Stimulated activated CD8-positive, alpha-beta memory T cell treated with anti-CD3 and anti-CD28 coated beads, Interleukin-7, amount 100 ng/mL, for 48 hours (primary cell): ENCODE measurements around the gene STARD8.
"Not testable (repeated sequence)": the region's sequence is repeated elsewhere in the genome, so short reads cannot be mapped to it uniquely, and the experiment has no call there.

Source experiments
- DNase-seq, 2 donors: peaks; one replicate each; pipeline ENCODE4 v3.0.0-alpha.2; 2020; ENCODE audit warnings: low read depth in 1 of 2; ENCODE audit errors: extremely low read depth in 1 of 2

Gene STARD8, protein sequence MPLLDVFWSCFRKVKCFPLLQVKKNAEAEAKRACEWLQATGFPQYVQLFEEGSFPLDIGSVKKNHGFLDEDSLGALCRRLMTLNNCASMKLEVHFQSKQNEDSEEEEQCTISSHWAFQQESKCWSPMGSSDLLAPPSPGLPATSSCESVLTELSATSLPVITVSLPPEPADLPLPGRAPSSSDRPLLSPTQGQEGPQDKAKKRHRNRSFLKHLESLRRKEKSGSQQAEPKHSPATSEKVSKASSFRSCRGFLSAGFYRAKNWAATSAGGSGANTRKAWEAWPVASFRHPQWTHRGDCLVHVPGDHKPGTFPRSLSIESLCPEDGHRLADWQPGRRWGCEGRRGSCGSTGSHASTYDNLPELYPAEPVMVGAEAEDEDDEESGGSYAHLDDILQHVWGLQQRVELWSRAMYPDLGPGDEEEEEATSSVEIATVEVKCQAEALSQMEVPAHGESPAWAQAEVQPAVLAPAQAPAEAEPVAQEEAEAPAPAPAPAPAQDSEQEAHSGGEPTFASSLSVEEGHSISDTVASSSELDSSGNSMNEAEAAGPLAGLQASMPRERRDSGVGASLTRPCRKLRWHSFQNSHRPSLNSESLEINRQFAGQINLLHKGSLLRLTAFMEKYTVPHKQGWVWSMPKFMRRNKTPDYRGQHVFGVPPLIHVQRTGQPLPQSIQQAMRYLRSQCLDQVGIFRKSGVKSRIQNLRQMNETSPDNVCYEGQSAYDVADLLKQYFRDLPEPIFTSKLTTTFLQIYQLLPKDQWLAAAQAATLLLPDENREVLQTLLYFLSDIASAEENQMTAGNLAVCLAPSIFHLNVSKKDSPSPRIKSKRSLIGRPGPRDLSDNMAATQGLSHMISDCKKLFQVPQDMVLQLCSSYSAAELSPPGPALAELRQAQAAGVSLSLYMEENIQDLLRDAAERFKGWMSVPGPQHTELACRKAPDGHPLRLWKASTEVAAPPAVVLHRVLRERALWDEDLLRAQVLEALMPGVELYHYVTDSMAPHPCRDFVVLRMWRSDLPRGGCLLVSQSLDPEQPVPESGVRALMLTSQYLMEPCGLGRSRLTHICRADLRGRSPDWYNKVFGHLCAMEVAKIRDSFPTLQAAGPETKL

DNA sequence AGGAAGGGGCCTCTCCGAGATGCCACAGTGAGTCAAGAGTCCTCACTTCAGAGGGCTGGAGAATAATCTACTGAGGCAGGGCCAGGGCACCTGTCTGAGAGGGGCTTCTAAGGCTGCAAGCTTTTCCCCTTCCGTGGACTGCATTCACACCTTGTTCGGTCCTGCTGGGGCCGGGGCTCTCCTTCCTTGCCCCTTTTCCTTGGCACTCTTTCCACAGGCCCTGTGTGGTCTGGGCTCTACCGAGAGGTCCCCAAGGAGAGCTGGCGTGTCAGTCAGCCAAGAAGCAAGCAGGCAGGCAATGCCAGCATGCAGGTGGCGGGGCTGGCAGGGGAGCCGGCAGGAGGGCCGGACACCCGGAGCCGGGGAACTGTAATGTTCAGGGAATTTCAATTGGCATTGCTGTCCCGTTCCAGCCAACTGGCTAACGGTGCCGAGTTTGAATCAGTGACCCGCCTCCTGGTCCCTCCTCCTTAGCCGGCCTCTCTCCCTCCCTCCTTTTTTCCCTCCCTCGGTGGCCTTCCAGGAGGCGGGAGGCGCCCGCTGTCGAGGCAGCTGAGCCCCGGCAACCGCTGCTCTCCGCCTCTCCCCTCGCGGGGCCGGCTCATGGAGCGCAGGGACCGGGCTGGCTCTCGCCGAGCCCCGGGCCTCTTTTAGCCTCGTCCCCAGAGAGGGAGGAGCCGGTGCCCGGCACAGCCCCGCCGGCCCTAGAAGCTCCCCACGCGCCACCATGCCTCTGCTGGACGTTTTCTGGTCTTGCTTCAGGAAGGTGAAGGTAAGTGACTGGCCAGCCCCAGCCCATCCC is at the start of gene STARD8:
STARD8 (plus strand) TSS at position 511 of the 802 bp plus-strand sequence; CDS start at position 728, 217 bp downstream.
- DNase-seq: no peak

DNA sequence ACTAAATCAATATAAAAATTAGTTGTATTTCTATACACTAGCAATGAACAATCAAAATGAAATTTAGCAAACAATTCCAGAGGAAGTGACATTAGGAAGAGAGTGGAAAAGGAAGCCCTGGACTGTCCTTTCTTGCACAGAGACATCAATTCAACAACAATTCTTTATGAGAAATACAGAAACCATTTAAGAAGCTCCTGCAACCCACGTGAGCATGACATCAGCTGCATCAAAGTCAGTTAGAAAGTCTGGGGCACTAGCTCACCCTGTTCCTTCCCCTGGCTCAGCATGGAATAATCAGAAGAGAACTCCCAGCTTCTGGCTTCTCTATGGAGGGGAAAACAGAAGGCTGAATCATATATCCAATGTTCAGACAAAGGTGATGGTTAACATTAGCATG is 48.6 kb upstream of the STARD8 start:
- DNase-seq: no peak

DNA sequence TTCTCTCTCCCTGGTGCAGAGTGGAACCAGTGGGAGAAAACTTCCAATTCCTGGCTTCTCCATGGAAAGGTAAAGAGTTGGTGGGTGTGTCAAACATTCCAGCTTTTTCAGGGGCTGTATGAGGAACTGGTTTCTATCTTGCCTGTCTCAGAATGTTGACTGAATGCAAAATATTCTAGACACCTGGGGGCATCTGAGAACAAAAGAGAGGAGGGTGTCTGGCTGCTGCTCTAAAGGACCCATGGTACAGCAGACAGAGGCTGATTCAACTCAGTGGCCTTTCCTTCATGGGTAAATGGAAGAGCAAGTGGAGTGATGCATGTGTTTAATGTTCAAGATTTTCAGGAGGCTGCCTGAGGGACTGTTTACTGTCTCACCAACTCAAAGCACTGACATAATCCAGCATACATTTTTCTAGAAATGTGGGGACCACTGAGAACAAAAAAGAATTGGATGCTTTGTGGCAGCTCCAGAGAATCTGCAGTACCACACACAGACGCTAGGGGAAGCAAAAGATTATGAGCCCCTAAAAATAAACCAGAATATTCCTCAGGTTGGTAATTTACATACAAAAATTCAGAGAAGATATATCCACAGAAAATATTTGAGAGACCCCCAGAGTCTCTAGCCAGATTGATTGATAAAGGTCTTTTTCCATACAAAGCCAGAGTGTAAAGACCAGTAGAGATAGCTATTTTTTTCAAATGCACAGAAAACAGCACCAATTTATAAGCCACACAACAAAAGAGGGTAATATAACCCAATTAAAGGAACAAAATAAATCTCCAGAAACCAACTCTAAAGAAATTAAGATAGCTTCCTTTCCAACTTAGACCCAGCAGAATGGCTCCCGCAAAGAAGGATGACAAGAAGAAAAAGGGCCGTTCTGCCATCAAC is 48.0 kb upstream of the STARD8 start:
- DNase-seq: no peak

DNA sequence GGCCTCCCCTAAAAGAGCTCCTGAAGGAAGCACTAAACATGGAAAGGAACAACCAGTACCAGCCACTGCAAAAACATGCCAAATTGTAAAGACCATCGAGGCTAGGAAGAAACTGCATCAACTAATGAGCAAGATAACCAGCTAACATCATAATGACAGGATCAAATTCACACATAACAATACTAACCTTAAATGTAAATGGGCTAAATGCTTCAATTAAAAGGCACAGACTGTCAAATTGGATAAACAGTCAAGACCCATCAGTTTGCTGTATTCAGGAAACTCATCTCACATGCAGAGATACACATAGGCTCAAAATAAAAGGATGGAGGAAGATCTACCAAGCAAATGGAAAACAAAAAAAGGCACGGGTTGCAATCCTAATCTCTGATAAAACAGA is 43.2 kb upstream of the STARD8 start:
- not testable (repeated sequence) for DNase-seq

DNA sequence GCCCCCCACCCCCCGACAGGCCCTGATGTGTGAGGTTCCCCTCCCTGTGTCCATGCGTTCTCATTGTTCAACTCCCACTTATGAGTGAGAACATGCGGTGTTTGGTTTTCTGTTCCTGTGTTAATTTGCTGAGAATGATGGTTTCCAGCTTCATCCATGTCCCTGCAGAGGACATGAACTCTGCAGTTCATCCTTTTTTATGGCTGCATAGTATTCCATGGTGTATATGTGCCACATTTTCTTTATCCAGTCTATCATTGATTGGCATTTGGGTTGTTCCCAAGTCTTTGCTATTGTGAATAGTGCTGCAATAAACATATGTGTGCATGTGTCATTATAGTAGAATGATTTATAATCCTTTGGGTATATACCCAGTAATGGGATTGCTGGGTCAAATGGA is 32.7 kb upstream of the STARD8 start:
- DNase-seq: not testable (repeated sequence)

DNA sequence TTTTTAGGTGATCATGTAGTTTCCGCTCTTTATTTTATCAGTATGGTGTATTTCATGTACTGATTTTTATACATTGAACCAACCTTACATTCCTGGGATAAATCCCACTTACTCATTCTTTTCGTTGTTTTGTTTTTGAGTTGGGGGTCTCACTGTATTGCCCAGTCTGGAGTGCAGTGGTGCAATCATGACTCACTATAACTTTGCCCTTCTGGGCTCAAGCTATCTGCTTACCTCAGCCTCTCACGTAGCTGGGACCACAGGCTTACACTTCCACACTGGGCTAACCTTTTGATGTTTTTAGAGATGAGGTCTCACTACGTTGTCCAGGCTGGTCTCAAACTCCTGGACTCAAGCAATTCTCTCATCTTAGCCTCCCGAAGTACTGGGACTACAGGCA is 19.5 kb upstream of the STARD8 start:
- no peak for DNase-seq

DNA sequence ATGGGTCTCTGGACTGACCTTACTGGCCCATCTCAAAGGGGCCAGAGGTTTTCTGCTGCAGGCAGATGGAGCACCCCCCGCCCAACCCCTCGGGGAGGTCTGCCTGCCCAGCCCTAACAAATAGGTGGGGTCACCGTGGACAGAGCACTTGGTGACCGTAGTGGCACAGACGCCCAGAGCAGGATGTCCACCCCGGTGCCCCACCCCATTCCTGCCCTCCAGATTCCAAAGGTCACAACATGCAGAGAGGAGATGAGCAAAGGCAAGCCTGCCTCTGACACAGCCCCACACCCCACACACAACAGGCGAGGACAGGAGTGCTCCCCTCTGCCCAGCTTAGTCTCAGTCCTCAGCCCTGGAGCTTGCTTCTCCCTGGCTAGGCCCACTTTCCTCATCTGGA is 17.5 kb upstream of the STARD8 start:
- DNase-seq: not testable (repeated sequence)

DNA sequence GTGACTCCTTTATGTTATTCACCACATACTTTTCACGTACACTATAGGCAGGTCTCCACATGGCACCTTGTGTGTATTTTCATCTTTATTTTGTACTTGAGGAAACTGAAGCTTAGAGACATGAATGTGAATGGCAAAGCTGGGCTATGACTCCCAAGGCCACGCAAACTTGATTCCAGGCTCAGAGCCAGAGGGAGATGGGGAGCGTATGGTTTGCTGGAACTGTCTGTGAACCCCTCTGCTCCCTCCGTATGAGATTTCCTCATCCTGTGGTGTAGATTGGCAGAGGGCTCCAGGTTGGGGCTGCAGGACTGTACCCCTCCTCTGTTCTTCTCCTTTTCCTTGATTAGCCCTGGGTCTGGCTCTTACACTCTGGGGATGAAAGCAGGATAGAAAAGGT is 16.1 kb upstream of the STARD8 start:
- no peak for DNase-seq

DNA sequence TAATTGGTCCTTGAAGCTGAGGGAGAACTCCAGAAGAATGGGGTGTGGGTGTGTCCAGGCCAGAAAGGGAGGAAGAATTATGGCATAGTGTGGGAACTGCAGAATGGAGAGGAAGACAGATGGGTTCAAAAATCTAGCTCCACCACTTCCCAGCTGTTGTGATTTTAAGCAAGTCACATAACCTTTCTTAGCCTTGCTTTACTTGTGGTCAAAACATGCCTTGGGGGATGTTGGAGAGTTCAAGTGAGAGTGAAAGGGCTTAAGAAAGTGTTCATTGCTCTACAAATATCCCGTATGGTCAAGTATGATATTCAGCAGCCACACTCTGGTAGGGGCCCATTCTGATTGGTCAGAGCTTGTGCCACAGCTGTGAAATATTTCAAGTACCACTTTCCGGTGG is 15.0 kb upstream of the STARD8 start:
- no peak for DNase-seq

DNA sequence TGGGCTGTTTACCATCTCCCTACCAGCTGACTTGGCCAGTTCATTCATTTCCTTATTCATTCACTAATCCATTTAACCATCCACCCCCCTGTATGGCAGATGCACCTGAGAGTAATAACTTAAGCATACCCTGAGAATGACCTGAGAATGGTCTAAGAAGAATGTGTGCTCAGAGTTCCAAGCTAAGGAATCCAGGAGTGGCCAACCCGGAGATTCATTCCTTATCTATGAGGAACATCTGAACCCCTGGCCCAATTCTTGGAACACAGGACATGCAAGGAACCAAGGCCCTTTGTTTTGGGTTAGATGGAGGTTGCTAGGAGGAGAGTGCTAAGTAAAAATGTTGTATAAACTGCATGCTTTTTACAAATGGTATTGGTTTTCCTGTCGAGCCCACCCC is 13.5 kb upstream of the STARD8 start:
- no peak for DNase-seq

DNA sequence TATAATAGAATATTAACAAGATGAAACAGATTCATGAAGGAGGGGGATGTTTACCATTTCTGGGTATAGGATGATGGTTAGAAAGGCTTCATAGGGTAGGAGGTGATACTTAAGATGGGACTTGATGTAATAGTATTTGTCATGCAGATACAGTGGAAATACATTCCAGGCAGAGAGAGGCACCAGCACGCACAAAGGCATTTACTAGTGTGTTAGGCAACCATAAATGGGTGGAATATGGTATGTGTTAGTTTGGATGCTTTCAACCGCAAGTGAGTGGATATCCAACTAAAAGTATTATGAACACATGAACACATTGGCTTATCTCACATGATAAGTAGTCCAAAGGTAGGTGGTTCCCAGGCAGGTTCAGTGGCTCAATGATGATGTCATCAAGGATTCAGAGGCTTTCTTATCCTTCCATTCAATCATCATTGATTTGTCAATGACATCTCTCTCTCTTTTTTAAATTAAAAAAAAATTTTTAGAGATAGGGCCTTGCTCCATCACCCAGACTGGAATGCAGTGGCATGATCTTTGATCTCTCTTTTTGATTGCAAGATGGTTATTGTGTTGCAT is 12.7 kb upstream of the STARD8 start:
- no peak for DNase-seq

DNA sequence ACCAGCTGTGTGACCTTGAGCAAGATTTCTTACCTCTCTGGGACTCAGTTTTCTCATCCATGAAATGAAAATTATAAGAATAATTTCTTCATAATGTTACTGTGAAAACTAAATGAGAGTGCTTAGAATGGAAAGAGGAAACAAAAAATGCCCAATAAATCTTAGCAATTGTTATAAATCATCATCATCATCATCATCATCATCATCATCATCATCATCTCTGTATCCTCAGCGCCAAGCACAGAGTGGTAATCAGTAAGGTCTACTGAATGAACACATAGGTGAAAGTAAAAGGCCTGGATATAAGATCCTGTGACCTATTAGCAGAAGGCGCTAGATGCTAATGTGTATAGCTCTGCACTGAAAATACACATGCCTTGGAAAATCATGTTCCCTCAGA is 6.8 kb upstream of the STARD8 start:
- DNase-seq: no peak

DNA sequence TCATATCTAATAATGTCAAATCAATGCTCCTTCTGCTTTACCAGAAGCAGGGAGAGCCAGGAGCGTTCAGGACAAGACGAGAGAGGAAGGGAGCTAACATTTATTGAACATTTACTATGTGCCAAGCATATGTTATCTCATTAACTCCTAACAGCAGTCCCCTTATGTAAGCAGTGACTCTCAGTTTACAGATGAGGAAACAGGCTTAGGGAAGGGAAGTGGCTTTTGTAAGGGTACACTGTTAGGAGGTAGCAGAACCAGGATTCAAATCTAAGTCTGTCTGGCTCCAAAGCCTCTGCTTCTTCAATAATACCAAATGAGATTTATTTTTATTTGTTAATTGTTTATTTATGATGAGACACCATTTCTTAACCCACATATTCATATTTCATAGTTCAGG is 2.6 kb upstream of the STARD8 start:
- DNase-seq: no peak

DNA sequence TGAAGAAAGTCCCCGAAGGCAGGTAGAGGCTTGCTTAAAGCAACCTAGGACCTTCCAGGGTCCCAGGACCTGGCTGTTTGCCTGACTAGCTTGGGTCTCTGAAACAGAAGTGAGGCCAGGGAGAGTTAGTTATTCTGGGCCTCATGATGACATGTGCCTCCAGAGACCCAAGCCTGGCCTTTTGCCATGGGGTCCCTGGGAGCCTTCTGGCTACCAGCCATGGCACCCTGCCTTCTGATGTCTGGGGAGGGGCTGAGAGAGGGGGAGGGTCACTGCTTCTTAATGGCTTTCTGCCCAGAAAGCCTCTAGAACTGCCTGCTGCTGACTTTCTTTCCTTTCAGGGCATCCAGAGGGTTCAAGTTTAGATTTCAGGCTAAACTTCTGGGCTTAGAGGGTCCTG is 1.0 kb upstream of the STARD8 start:
- DNase-seq: no peak

DNA sequence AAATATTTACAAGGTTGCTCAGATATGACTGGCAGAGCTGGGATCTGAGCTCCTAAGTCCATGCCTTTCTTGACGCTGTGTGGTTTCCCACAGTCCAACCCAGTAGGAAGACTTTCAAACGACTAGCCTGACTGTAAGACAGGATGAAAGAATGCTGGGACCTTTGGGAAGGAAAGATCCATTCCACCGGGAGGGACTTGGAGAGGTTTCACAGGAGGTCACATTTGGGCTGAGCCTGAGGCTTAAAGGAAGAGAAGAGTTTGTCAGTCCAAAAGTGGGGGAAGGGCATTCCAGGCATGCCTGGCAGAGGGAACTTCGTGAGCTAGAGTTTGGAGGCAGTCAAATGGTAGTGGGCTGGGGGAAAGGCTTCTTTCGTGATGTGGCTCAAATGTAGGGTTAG is 1.5 kb downstream of the STARD8 start:
- no peak for DNase-seq

DNA sequence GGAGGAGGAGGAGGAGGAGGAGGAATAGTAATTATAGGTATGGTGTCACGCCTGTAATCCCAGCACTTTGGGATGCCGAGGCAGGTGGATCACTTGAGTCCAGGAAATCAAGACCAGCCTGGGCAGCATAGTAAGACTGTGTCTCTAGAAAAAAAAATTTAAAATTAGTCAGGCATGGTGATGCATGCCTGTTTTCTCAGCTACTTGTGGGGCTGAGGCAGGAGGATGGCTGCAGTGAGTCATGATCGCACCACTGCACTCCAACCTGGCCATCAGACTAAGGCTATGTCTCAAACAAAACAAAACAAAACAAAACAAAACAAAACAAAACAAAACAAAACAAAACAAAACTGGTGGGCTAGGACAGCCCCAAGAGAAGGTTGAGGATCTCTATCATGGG is 3.0 kb downstream of the STARD8 start:
- DNase-seq: no peak

DNA sequence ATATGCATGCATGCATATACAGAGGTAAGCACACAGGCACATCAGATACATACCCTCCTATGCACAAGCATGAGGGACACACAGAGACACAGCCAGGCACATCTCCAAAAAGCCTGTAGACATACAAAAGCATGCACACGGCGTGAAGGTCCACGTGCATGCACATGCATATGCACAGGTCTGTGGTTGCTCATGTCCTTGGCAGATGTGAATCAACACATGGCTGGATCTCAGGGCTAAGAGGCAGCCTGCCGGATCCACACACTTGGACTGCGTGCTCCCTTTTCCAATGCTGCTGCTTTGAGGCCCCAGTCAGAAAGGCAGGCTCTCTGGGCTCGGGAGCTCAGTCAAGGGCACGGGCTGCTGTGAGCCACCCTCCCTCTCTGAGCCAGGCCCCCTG is 3.6 kb downstream of the STARD8 start:
- DNase-seq: no peak

DNA sequence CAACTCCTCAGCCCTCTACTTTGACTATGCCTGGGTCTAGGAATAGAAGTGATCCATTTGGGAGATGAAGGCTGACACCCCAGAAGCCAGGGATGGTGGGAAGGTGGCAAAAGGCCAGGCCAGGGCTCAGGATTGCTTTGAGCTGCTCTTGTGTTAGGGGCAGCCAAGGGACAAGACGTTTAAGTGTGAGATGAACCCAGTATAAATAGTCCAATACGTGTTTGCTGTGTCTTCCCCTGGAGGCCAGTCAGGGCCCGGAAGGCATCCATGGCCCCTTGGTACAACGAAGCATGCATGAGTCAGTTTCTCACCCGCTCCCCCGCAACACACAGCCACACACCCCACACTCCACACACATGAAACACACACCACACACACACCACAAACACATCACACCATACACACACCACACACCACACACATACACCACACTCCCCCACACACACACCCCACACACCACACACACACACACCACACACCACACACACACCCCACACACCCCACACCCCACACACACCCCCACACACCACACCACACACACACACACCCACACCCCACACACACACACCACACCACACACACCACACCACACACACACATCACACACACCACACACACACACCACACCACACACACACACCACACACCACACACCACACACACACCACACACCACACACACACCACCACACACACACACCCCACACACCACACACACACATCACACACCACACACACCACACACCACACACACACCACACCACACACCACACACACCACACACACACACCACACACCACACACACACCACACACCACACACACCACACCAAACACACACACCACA is 5.1 kb downstream of the STARD8 start:
- no peak for DNase-seq

DNA sequence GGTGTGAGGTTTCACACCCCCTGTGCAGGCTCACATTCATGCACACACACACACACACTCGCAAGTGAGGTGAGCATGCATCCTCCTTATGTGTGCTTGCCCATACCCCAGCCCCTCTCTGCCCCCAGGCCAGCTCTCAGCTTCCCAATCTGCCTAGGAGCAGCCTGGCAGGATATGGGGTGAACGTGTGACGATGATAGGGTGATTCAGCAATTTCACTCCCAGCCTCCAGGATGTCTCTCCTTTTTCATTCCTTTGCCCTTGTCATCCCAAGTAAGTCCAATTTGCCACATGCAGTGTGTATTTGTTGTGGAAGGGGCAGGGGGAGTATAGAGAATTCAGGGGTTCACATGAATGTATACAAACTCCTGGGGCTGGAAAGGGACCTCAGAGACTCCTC is 7.2 kb downstream of the STARD8 start:
- no peak for DNase-seq
